Measurements from ENCODE around the gene POLE. TPM values are rescaled to one million over a fixed set of nuclear protein-coding genes. Genes with fewer than 3 reads are reported as not detected.

POLE gene
- total RNA-seq, 1 experiment from 2014 or later = 147 TPM

- Histone ChIP-seq H4K91ac (ENCODE audit: insufficient read length, low read depth, low read length) (no peak overlapping the region), H2BK120ac (ENCODE audit: low read depth, low read length, poor library complexity, severe bottlenecking) (no peak overlapping the region), H3K79me2 (ENCODE audit: insufficient read depth, low read length) (no peaks in the 10 kb centered on the region), H3K9me3 (ENCODE audit: control insufficient read depth, low read depth, low read length) (no peaks in the 10 kb centered on the region), H3K56ac (ENCODE audit: insufficient read length, low read depth, low read length) (no peak overlapping the region), H3K27ac (ENCODE audit: insufficient read length, low read depth, low read length) (no peak overlapping the region), H2BK15ac (ENCODE audit: low read depth, low read length) (no peak overlapping the region), H3K14ac (ENCODE audit: insufficient read depth, low read length) (no peak overlapping the region), H3K4me1 (ENCODE audit: insufficient read depth, low read length) (no peaks in the 10 kb centered on the region), H4K20me1 (ENCODE audit: control insufficient read depth, insufficient read depth, insufficient read length) (no peaks in the 10 kb centered on the region), H3K23ac (ENCODE audit: insufficient read length, low read depth, low read length) (no peak overlapping the region), H2BK20ac (ENCODE audit: low read depth, low read length, poor library complexity, severe bottlenecking) (no peak overlapping the region), H2AK5ac (ENCODE audit: insufficient read length, low read length) (no peak overlapping the region), H2AFZ (ENCODE audit: low read length) (no peak overlapping the region), H3K79me1 (ENCODE audit: insufficient read depth, low read depth, low read length, poor library complexity, severe bottlenecking) (no peaks in the 10 kb centered on the region), H3K23me2 (ENCODE audit: insufficient read length, low read depth, low read length, poor library complexity, severe bottlenecking) (peaks cover 4% of the 10 kb centered on the region), H4K8ac (replicated peaks; ENCODE audit: insufficient read length, low read depth, low read length) (no peak overlapping the region), H2BK5ac (ENCODE audit: insufficient read length, low read length) (no peak overlapping the region), H3T11ph (ENCODE audit: low read length) (no peak overlapping the region), H3K27me3 (ENCODE audit: insufficient read depth, low read length) (peaks cover 16% of the 10 kb centered on the region), H4K5ac (ENCODE audit: insufficient read length, low read depth, low read length) (no peak overlapping the region), H3K4me2 (ENCODE audit: insufficient read depth, insufficient read length, low read length) (no peak overlapping the region), H2BK12ac (ENCODE audit: insufficient read length, low read depth, low read length) (no peak overlapping the region), H3K4ac (ENCODE audit: low read depth, low read length) (no peak overlapping the region), H3K9ac (ENCODE audit: extremely low read depth, insufficient read length, low read length) (no peak overlapping the region), H3K18ac (ENCODE audit: insufficient read length, low read depth, low read length) (no peak overlapping the region)
- no peak for TF ChIP-seq CTCF (conservative IDR thresholded peaks at IDR 0.05)
- Mint-ChIP-seq H3K36me3 (ENCODE audit: insufficient read depth in 1 of 3, low read depth in 3 of 3) (no peaks in the 10 kb centered on the region; a peak in 1 of 7 replicates), H3K27me3 (ENCODE audit: low read depth) (peaks cover 93% of the 10 kb centered on the region), H3K27ac (no peak overlapping the region), H3K9me3 (peaks cover 0 to 6% of the 10 kb centered on the region in 2 experiments; a peak in 1 of 5 replicates), H3K4me1 (peaks cover 7 to 20% of the 10 kb centered on the region in 2 experiments), H3K4me3 (no peak overlapping the region; a peak in 2 of 5 replicates)
- no peak for DNase-seq
- WGBS (ENCODE audit: extremely low coverage, insufficient read length, low lambda C conversion rate) = no CpG with 5 or more reads among the region's 18 CpGs
Measured at GRCh38 chr12:132596016-132596415, 91.1 kb downstream of the POLE start.

Measured in H9 (cell line).